ENCODE data around the gene CIB4. TPM values are rescaled to one million over a fixed set of nuclear protein-coding genes. Genes with fewer than 3 reads are reported as not detected.

CIB4 gene
- total RNA-seq, 1 experiment from 2014 or later = not detected

DNA sequence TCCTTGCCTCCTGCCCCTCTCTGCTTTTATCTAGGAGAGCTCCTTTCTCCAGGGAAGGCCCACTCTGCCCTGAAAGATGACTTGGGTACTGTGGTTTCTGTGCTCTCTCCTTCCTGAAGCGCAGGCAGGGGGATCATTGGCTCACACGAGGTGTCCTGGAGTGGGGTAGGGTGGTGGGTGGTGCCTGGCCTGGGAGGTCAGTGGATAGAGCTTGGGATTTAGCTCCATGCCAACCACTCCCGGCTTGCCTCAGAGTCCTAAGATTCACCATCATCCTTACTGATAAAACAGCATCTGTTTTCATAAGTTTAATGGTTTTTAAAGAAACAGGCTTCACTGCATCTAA is 63.1 kb downstream of the CIB4 start:
- no peaks in the 10 kb centered on the region for H3K79me2 ChIP-seq (ENCODE audit: low read depth)
- ChIA-PET CTCF (interaction anchor here (0.6 to 1.0 kb wide), 6 partner anchors 18 to 195 kb away, joined by 3 to 8 read pairs (median 3); no protein-coding TSS in a partner anchor), POLR2A (ENCODE audit: unreplicated experiment) (interaction anchor here (0.6 kb wide), 1 partner anchor 1377 kb away, joined by 8 read pairs; no protein-coding TSS in a partner anchor)
- no peaks in the 10 kb centered on the region for H3K9me3 ChIP-seq (ENCODE audit: insufficient read depth, low read depth)
- H2AFZ ChIP-seq = no peak overlapping the region
- intact Hi-C loops (cut with micrococcal nuclease; ENCODE audit: unreplicated experiment) = loop anchor here (1.0 to 10.0 kb wide), 3 partner anchors 56 to 627 kb away; partner anchors contain the start of genes HADHA and HADHB
- H3K4me1 ChIP-seq (replicated peaks; ENCODE audit: insufficient read depth) = peaks cover 15% of the 10 kb centered on the region
- no peak for DNase-seq
- H3K36me3 ChIP-seq (ENCODE audit: low read depth) = no peaks in the 10 kb centered on the region
- H3K4me2 ChIP-seq = no peak overlapping the region
- no peaks in the 10 kb centered on the region for H4K20me1 ChIP-seq (ENCODE audit: insufficient read depth)
- no TSS peak for BruUV-seq (replicated peaks)
- peaks cover 25% of the 10 kb centered on the region for H3K27me3 ChIP-seq (ENCODE audit: insufficient read depth, low read depth)
- TF ChIP-seq CTCF (conservative IDR thresholded peaks at IDR 0.05) (no peak; the same call in 1 of the 2 replicates), EZH2 (IDR thresholded peaks at IDR 0.05; ENCODE audit: low read depth) (no peak)
- no peak overlapping the region for H3K4me3 ChIP-seq
- no peaks in the 10 kb centered on the region for H3F3A ChIP-seq (ENCODE audit: insufficient read depth, low read depth)
- no peaks in the 10 kb centered on the region for H3K9me2 ChIP-seq (ENCODE audit: insufficient read depth)
- H3K27ac ChIP-seq = no peak overlapping the region

DNA sequence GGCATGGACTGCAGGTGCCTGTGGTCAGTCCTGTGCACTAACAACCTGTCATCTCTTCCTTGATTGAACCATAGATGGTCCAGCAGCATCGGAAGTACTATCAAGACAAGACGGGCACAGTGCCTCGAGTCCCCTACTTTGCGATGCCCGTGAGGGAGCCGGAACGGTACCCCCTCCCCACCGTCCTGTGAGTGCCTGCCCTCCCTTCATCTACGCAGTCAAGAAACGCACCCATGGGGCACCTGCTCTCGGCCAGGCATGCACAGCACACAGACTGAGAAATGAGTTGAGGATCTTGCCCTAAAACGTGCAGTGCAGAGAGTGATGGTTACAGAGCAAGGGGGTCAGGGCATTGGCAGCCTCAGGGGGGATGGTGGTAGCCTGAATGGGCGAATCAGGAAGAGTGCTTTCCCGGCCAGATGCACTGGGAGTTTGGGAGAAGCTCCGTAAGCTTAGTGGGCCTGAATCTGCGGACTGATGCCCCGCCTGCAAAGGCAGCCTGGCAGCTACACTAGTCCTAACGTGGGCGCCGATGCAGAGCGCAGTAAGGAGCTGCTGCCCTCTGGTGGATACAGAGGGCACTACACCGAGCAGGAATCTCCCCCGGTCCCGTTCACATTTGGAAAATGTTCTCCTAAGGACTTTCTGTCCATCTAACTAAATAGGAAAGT is 63.6 kb downstream of the CIB4 start:
- TF ChIP-seq CTCF (conservative IDR thresholded peaks at IDR 0.05) (peak; percentile 98), EZH2 (IDR thresholded peaks at IDR 0.05; ENCODE audit: low read depth) (no peak)
- peak; percentile 42 to 63 for DNase-seq
- intact Hi-C loops (cut with micrococcal nuclease; ENCODE audit: unreplicated experiment) = loop anchor here (1.0 to 10.0 kb wide), 4 partner anchors 55 to 626 kb away; partner anchors contain the start of genes HADHA and HADHB

GRCh38 chr2:26576565-26577441 is 64.4 kb downstream of the CIB4 start:
- no peaks in the 10 kb centered on the region for H4K20me1 ChIP-seq (ENCODE audit: insufficient read depth)
- no peak overlapping the region for H3K4me3 ChIP-seq
- ChIA-PET CTCF (interaction anchor here (1.0 kb wide), 1 partner anchor 147 kb away, joined by 4 read pairs; no protein-coding TSS in a partner anchor), POLR2A (ENCODE audit: unreplicated experiment) (interaction anchor here (0.6 kb wide), 1 partner anchor 231 kb away, joined by 3 read pairs; no protein-coding TSS in a partner anchor)
- no peak overlapping the region for H2AFZ ChIP-seq
- H3K27me3 ChIP-seq (ENCODE audit: insufficient read depth, low read depth) = peaks cover 12% of the 10 kb centered on the region; the same call in 1 of the 2 replicates
- H3K9me3 ChIP-seq (ENCODE audit: insufficient read depth, low read depth) = no peaks in the 10 kb centered on the region
- TF ChIP-seq EZH2 (IDR thresholded peaks at IDR 0.05; ENCODE audit: low read depth) (no peak), CTCF (conservative IDR thresholded peaks at IDR 0.05) (no peak)
- peak overlapping the region; percentile 33 for H3K4me2 ChIP-seq
- no peaks in the 10 kb centered on the region for H3K9me2 ChIP-seq (ENCODE audit: insufficient read depth)
- intact Hi-C loops (cut with micrococcal nuclease; ENCODE audit: unreplicated experiment) = loop anchor here (2.0 to 10.0 kb wide), 3 partner anchors 55 to 332 kb away; partner anchors contain the start of genes HADHA and HADHB
- H3K79me2 ChIP-seq (ENCODE audit: low read depth) = no peaks in the 10 kb centered on the region
- peak; percentile 40 to 47 for DNase-seq
- H3K27ac ChIP-seq = no peak overlapping the region
- H3F3A ChIP-seq (ENCODE audit: insufficient read depth, low read depth) = no peaks in the 10 kb centered on the region
- H3K36me3 ChIP-seq (ENCODE audit: low read depth) = no peaks in the 10 kb centered on the region
- BruUV-seq (replicated peaks) = no TSS peak
- peaks cover 15% of the 10 kb centered on the region for H3K4me1 ChIP-seq (replicated peaks; ENCODE audit: insufficient read depth)

More for the DNA sequence above, 63.6 kb downstream of the CIB4 start:
- no peak overlapping the region for H2AFZ ChIP-seq
- no peaks in the 10 kb centered on the region for H3K9me2 ChIP-seq (ENCODE audit: insufficient read depth)
- H3K4me3 ChIP-seq = no peak overlapping the region
- POLR2A ChIA-PET (ENCODE audit: unreplicated experiment) = interaction anchor here (0.6 kb wide), 1 partner anchor 1377 kb away, joined by 8 read pairs; no protein-coding TSS in a partner anchor
- BruUV-seq (replicated peaks) = no TSS peak
- no peaks in the 10 kb centered on the region for H4K20me1 ChIP-seq (ENCODE audit: insufficient read depth)
- H3K9me3 ChIP-seq (ENCODE audit: insufficient read depth, low read depth) = no peaks in the 10 kb centered on the region
- no peaks in the 10 kb centered on the region for H3F3A ChIP-seq (ENCODE audit: insufficient read depth, low read depth)
- H3K4me2 ChIP-seq = peak overlapping the region; percentile 33; the same call in 1 of the 2 replicates
- no peaks in the 10 kb centered on the region for H3K36me3 ChIP-seq (ENCODE audit: low read depth)
- H3K27ac ChIP-seq = no peak overlapping the region
- H3K4me1 ChIP-seq (replicated peaks; ENCODE audit: insufficient read depth) = peaks cover 15% of the 10 kb centered on the region
- H3K79me2 ChIP-seq (ENCODE audit: low read depth) = no peaks in the 10 kb centered on the region
- H3K27me3 ChIP-seq (ENCODE audit: insufficient read depth, low read depth) = peaks cover 20% of the 10 kb centered on the region; the same call in 1 of the 2 replicates
- CTCF ChIA-PET = interaction anchor here (0.6 to 1.0 kb wide), 7 partner anchors 17 to 672 kb away, joined by 3 to 8 read pairs (median 3); no protein-coding TSS in a partner anchor

All from PC-9 (cell line).